WERI-Rb-1 (cell line): ENCODE results near the gene CLEC2D.
"Not testable (repeated sequence)": the region's sequence is repeated elsewhere in the genome, so short reads cannot be mapped to it uniquely, and the experiment has no call there.

Source experiments
- DNase-seq: peaks from one replicate; pipeline ENCODE4 v3.0.0-alpha.2; 2020
- H3K27ac ChIP-seq: fragments of 250-450 bp; sonication (Bioruptor Pico); 2 replicates; pipeline ENCODE4 v1.5.1; 2020; ENCODE audit warnings: mild to moderate bottlenecking, moderate library complexity
- H3K27me3 ChIP-seq: fragments of 250-450 bp; sonication (Bioruptor Pico); 2 replicates; pipeline ENCODE4 v1.5.1; 2021; ENCODE audit warnings: mild to moderate bottlenecking, low read depth, moderate library complexity; ENCODE audit not compliant: insufficient read depth, severe bottlenecking
- H3K36me3 ChIP-seq: fragments of 250-450 bp; sonication (Bioruptor Pico); 2 replicates; pipeline ENCODE4 v1.5.1; 2020; ENCODE audit warnings: mild to moderate bottlenecking, moderate library complexity
- H3K4me3 ChIP-seq: 2 replicates; pipeline ENCODE4 v1.5.1; 2011; ENCODE audit warnings: low read depth, mild to moderate bottlenecking, control low read depth, low read length
- H3K9me3 ChIP-seq: fragments of 250-450 bp; sonication (Bioruptor Pico); 2 replicates; pipeline ENCODE4 v1.5.1; 2021; ENCODE audit warnings: mild to moderate bottlenecking, moderate library complexity; ENCODE audit not compliant: severe bottlenecking
- TF ChIP-seq, protein P1 (sequence below): IDR thresholded peaks from 2 replicates; pipeline ENCODE4 v1.5.1; 2011; ENCODE audit warnings: low read depth, mild to moderate bottlenecking, control low read depth, inconsistent platforms, low read length

The CLEC2D gene

DNA sequence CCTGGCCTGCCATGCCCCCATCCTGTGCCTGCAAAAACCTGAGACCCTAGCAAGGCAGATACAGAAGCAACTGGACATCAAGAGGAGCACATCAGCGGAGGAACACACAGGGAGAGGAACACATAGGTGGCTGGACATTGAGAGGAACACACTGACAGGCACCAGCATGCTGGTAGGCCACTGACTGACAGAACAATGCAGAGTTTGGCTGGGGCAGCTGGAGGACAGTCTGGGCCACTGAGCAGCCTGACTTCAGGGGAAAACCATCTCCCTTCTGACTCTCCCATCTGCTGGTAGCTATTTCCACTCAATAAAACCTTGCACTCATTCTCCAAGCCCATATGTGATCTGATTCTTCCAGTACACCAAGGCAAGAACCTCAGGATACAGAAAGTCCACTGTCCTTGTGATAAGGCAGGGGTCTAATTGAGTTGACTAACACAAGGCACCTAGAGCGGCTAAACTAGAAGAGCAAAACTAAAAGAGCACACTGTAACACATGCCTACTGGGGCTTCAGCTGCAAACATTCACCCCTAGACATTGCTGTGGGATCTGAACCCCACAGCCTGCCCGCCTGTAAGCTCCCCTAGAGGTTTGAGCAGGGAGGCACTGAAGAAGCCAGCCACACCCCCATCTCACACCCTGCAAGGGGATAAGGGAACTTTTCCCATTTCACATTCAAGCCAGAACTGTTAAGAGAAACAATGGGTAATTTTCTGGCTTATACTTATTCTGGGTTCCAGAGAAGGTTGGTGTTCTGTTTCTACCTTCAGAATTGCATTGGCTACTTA is 41.3 kb downstream of the CLEC2D start:
- TF ChIP-seq, protein P1, sequence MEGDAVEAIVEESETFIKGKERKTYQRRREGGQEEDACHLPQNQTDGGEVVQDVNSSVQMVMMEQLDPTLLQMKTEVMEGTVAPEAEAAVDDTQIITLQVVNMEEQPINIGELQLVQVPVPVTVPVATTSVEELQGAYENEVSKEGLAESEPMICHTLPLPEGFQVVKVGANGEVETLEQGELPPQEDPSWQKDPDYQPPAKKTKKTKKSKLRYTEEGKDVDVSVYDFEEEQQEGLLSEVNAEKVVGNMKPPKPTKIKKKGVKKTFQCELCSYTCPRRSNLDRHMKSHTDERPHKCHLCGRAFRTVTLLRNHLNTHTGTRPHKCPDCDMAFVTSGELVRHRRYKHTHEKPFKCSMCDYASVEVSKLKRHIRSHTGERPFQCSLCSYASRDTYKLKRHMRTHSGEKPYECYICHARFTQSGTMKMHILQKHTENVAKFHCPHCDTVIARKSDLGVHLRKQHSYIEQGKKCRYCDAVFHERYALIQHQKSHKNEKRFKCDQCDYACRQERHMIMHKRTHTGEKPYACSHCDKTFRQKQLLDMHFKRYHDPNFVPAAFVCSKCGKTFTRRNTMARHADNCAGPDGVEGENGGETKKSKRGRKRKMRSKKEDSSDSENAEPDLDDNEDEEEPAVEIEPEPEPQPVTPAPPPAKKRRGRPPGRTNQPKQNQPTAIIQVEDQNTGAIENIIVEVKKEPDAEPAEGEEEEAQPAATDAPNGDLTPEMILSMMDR, result no peak
- Histone ChIP-seq H3K36me3 (no peaks in the 10 kb centered on the region), H3K4me3 (no peak overlapping the region), H3K9me3 (no peaks in the 10 kb centered on the region), H3K27ac (no peak overlapping the region), H3K27me3 (no peaks in the 10 kb centered on the region)
- DNase-seq, result no peak

DNA sequence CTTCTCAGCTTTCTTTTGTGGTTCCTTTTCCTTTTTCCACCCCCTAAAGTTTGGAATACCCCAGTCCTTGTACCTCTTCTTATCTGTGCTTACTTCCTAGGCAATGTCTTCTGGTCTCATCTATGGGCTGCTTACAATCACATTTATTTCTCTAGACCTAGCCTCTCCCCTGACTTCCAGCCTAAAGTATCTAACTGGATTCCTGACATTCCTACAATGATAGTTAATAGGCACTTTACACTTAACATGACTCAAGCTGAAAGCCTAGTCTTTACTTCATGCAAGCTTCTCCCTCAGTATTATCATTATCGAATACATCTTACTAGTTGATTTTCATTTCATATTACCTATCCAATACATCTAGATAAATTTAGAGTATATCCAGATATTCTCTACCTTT is 42.2 kb downstream of the CLEC2D start:
- no peaks in the 10 kb centered on the region for H3K9me3 ChIP-seq
- H3K27ac ChIP-seq, result no peak overlapping the region
- no peak for DNase-seq
- H3K27me3 ChIP-seq, result no peaks in the 10 kb centered on the region
- TF ChIP-seq, protein P1, result no peak
- H3K36me3 ChIP-seq, result no peaks in the 10 kb centered on the region
- no peak overlapping the region for H3K4me3 ChIP-seq

DNA sequence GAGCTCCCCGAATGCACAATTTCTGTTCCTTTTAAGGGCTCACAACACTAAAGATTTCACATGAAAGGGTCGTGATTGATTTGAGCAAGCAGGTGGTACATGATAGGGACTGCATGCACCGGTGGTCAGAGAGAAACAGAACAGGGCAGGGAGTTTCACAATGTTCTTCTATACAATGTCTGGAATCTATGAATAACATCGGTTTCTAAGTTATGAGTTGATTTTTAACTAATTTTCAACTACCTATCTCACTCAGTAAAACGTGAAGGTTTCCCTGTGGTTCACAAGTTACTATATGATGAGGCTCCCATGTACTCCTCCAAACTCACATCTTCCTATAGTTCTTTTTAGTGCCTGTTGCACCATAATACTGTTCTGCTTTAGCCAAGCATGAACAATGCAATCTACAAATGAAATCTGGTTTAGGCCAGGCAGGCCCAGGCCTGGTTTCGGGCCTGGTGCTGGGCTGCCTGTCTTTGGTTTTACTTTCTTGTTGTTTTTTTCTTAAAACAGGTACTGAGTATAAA is 43.6 kb downstream of the CLEC2D start:
- H3K9me3 ChIP-seq, H3K4me3 ChIP-seq, H3K27ac ChIP-seq, DNase-seq, H3K27me3 ChIP-seq, H3K36me3 ChIP-seq: not testable (repeated sequence)

DNA sequence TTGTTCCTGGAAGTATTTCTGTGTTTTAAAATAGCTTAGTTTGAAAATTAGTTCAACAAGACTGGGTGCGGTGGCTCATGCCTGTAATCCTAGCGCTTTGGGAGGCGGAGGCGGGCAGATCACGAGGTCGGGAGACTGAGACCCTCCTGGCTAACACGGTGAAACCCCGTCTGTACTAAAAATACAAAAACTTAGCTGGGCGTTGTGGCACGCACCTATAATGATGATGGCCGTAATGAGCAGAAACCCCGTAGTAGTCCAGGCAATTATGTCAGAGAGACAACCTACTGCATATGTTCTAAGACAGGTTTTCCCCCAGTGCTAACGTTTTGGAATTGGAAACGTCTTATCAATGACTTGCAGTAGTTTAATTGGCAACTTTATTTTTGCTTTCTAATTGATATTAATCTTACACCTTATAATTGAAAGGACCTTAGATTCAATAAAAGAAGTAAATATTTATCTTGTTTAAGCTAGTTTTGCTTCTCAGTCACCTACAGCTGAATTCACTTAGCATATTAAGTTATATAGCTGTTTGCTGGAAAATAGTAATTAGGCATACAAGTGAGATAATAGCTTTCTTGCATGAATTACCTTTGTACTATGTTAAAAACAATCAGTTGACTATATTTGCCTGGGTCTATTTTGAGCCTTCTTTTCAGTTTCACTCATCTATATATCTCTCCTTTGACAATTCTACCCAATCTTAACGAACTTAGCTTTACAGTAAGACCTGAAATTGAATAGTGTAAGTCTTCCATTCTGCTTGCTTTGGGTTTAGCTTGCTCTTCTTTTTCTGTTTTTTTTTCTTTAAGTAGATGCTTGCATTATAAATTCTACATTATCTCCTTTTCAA is 47.8 kb downstream of the CLEC2D start:
- no peaks in the 10 kb centered on the region for H3K9me3 ChIP-seq
- H3K36me3 ChIP-seq, result no peaks in the 10 kb centered on the region
- H3K27ac ChIP-seq, result no peak overlapping the region
- TF ChIP-seq, protein P1, result no peak
- no peak for DNase-seq
- H3K4me3 ChIP-seq, result no peak overlapping the region
- H3K27me3 ChIP-seq, result no peaks in the 10 kb centered on the region

DNA sequence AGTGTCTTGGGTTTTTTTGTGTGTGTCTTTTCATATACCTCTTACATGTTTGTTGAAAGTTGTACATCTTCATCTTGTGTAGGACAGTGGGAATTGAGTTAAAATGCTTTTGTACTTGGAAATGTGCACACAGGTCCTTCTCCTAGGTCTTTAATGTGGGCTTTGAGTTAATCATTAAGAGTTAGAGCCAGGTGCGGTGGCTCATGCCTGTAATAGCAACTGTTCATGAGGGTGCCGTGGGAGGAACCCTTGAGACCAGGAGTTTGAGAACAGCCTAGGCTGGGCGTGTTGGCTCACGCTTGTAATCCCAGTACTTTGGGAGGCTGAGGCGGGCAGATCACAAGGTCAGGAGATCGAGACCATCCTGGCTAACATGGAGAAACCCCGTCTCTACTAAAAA is 49.5 kb downstream of the CLEC2D start:
- Histone ChIP-seq H3K9me3 (no peaks in the 10 kb centered on the region), H3K36me3 (no peaks in the 10 kb centered on the region), H3K27me3 (no peaks in the 10 kb centered on the region), H3K27ac (no peak overlapping the region), H3K4me3 (no peak overlapping the region)
- TF ChIP-seq, protein P1, result no peak
- no peak for DNase-seq

DNA sequence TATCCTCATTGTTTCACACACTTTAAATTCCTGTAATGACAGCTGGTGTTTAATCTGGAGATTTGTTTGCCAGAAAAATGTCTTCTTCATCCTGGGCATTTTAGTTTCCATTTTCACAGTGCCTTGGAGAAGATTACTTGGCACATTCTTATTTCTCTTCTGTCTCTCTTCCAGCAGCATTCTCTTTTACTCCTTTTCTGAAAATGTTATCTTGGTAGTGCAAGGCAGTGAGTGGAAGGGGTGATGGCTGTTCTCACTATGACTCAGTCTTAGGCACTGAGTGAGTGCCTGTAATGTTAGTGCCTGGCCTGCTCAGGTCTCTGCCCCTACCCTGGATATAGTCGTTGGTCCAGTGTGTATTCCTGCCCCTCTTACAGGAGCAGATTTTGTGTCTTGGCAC is 50.3 kb downstream of the CLEC2D start:
- Histone ChIP-seq H3K27ac (no peak overlapping the region), H3K9me3 (no peaks in the 10 kb centered on the region), H3K36me3 (no peaks in the 10 kb centered on the region), H3K4me3 (no peak overlapping the region), H3K27me3 (no peaks in the 10 kb centered on the region)
- TF ChIP-seq, protein P1, result no peak
- no peak for DNase-seq
